ENCODE data around the gene CHST8.
"Not testable (repeated sequence)": the region's sequence is repeated elsewhere in the genome, so short reads cannot be mapped to it uniquely, and the experiment has no call there.

The CHST8 gene

DNA sequence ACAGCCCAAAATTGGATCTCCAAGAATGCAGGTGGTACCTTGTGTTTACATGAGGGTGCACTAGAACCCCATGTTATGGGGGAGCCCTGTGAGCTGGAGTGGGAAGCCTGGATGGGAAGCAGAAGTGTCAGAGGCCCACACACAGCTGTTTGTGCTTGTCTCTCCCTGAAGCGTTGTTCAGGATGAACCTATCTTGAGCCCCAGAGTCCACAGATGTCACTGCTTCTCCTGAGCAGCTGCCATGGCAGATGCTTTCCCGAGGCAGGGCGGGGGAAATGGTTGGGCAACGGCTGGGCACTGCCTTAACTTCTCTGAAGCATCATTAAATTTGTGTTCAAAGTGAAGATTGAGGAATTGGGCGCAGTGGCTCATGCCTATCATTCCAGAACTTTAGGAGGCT is 17.1 kb upstream of the CHST8 start:
- DNase-seq (ENCODE audit: extremely low read depth, low read depth), result no peak
- TF ChIP-seq CTCF (IDR thresholded peaks at IDR 0.05; ENCODE audit: low read depth, low read length, missing control alignments), result no peak
- H3K4me3 ChIP-seq (replicated peaks; ENCODE audit: low read depth, low read length), result no peak overlapping the region

DNA sequence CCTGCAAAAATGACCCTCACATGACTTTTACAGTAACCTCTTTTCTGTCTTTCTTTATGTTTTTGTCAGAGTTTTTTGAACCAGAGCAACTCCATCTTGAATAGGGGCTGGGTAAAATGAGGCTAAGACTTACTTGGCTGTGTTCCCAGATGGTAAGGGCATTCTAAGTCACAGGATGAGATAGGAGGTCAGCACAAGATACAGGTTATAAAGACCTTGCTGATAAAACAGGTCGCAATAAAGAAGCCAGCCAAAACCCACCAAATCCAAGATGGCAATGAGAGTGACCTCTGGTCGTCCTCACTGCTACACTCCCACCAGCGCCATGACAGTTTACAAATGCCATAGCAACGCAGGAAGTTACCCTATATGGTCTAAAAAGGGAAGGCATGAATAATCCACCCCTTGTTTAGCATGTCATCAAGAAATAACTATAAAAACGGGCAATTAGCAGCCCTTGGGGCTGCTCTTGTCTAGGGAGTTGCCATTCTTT is 15.9 kb upstream of the CHST8 start:
- not testable (repeated sequence) for DNase-seq (ENCODE audit: extremely low read depth, low read depth); H3K4me3 ChIP-seq (replicated peaks; ENCODE audit: low read depth, low read length)

- TF ChIP-seq CTCF (IDR thresholded peaks at IDR 0.05; ENCODE audit: low read depth, low read length, missing control alignments), result no peak
- no peak for DNase-seq (ENCODE audit: extremely low read depth, low read depth)
- no peak overlapping the region for H3K4me3 ChIP-seq (replicated peaks; ENCODE audit: low read depth, low read length)
Observed at GRCh38 chr19:33606556-33606955, 15.2 kb upstream of the CHST8 start.

DNA sequence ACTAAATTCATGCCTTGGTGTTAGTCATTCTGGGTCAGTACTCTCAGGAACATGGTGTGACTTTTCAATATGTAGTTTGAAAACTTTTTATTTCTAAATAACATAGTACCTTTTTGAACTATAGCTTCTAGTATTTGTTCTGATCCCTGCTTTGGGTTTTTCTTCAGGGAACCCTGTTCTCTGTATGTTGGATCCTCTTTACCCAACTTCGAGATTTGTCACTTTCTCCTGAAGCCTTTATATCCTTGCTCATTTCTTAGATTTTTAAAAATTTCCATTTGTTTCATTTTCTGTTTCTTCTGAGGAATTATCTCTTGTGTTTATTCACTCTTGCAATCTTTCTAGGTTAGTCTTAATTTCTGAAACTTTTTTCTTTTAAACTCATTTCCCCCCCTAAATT is 12.4 kb upstream of the CHST8 start:
- no peak for TF ChIP-seq CTCF (IDR thresholded peaks at IDR 0.05; ENCODE audit: low read depth, low read length, missing control alignments)
- H3K4me3 ChIP-seq (replicated peaks; ENCODE audit: low read depth, low read length), result no peak overlapping the region
- DNase-seq (ENCODE audit: extremely low read depth, low read depth), result no peak

- TF ChIP-seq CTCF (IDR thresholded peaks at IDR 0.05; ENCODE audit: low read depth, low read length, missing control alignments), result no peak
- H3K4me3 ChIP-seq (replicated peaks; ENCODE audit: low read depth, low read length), result no peak overlapping the region
Observed at GRCh38 chr19:33610588-33610987, 11.2 kb upstream of the CHST8 start.

GRCh38 chr19:33612928-33613619 is 8.7 kb upstream of the CHST8 start:
- DNase-seq (ENCODE audit: extremely low read depth, low read depth), result no peak
- TF ChIP-seq CTCF (IDR thresholded peaks at IDR 0.05; ENCODE audit: low read depth, low read length, missing control alignments), result no peak

More at GRCh38 chr19:33610588-33610987, 11.2 kb upstream of the CHST8 start:
- DNase-seq (ENCODE audit: extremely low read depth, low read depth), result no peak

DNA sequence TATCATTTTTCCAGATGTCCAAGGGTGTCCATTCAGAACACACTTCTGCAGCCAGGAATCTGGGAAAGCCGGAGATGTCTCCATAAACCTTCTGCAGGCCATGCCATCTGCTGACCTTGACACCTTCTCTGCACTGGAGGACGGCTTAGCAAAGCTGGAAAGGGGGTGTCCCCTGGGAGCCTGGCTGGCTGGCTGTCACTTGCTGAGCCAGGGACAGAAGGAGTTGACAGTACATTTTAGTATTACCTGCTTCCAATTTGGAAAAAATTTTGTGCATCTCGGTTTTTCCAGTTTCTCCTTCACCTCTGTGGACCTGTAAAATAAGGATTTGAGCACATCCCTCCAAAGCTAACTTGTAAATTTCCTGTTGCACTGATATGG is 8.1 kb upstream of the CHST8 start:
- no peak overlapping the region for H3K4me3 ChIP-seq (replicated peaks; ENCODE audit: low read depth, low read length)
- no peak for TF ChIP-seq CTCF (IDR thresholded peaks at IDR 0.05; ENCODE audit: low read depth, low read length, missing control alignments)
- DNase-seq (ENCODE audit: extremely low read depth, low read depth), result no peak

More at GRCh38 chr19:33612928-33613619, 8.7 kb upstream of the CHST8 start:
- H3K4me3 ChIP-seq (replicated peaks; ENCODE audit: low read depth, low read length), result no peak overlapping the region

All from HFF-Myc (cell line).